BLaER1 (cell line): ENCODE data around the gene MUC6.

ENCODE experiments used
- H3K27ac ChIP-seq: shearing (Covaris generic); formaldehyde crosslinking; 2 replicates; pipeline ENCODE4 v1.8.1; 2022
- H3K27me3 ChIP-seq: shearing (Covaris generic); formaldehyde crosslinking; 2 replicates; pipeline ENCODE4 v1.8.1; 2022
- H3K36me3 ChIP-seq: shearing (Covaris generic); formaldehyde crosslinking; 2 replicates; pipeline ENCODE4 v1.8.1; 2022
- H3K4me1 ChIP-seq: shearing (Covaris generic); formaldehyde crosslinking; 2 replicates; pipeline ENCODE4 v1.8.1; 2022
- H3K4me2 ChIP-seq: shearing (Covaris generic); formaldehyde crosslinking; 2 replicates; pipeline ENCODE4 v1.8.1; 2022
- H3K4me3 ChIP-seq: shearing (Covaris generic); formaldehyde crosslinking; 2 replicates; pipeline ENCODE4 v1.8.1; 2022
- H3K9ac ChIP-seq: shearing (Covaris generic); formaldehyde crosslinking; 2 replicates; pipeline ENCODE4 v1.8.1; 2022
- H3K9me3 ChIP-seq: shearing (Covaris generic); formaldehyde crosslinking; 2 replicates; pipeline ENCODE4 v1.8.1; 2022
- H4K20me1 ChIP-seq: shearing (Covaris generic); formaldehyde crosslinking; 2 replicates; pipeline ENCODE4 v1.8.1; 2022
- Cebpa-rat ChIP-seq: shearing (Covaris generic); IDR thresholded peaks from 2 replicates; pipeline ENCODE4 v1.8.1; 2022

MUC6 gene

GRCh38 chr11:1011320-1011698 lies 25.2 kb downstream of the MUC6 start:
- peak overlapping the region; percentile 80 for H3K9ac ChIP-seq
- peak overlapping the region; percentile 96 for H3K4me2 ChIP-seq
- H3K4me1 ChIP-seq, result peaks cover 100% of the 10 kb centered on the region
- H4K20me1 ChIP-seq, result no peaks in the 10 kb centered on the region
- no peaks in the 10 kb centered on the region for H3K27me3 ChIP-seq
- TF ChIP-seq Cebpa-rat, result no peak
- H3K27ac ChIP-seq, result peak overlapping the region; percentile 95
- H3K36me3 ChIP-seq, result peaks cover 9% of the 10 kb centered on the region
- H3K9me3 ChIP-seq, result no peaks in the 10 kb centered on the region
- H3K4me3 ChIP-seq, result peak overlapping the region; percentile 56

DNA sequence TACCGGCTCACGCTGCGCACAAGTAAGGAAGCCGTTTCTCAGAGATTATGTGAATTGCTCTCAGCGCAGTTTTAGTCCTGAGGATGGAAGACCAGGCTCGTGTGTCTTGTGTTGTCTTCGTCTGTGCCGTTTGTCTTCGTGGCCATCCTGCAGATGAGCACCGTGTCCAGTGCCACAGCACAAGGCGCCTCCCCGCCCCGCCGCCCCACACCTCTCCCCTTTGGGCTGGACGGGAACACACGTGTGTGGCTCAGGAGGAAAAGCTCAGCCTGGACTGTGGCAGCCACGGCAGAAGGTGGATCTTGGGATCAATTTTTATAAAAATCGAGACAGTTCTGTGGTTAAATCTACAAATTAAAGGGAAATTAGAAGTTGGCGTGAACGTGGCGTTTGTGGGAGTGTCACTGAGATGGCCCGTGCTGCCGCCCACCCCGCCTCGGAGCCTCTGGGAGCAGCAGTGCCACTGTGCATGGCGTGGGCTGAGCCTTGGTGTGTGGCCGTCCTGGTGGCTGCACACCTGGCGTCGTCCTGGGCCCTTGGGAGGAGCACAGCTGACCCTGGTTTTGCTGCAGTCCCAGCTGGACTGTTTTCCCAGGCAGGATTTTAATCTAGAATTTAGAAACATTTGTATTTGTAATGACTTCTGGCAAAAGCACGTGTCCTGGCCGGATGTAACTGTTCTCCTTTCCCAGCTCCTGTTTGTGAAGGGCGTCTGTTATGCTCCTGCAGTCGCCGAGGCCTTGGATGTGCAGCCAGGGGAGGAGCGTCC lies 25.8 kb downstream of the MUC6 start:
- no peak for TF ChIP-seq Cebpa-rat
- H3K27me3 ChIP-seq, result no peaks in the 10 kb centered on the region
- H3K4me1 ChIP-seq, result peaks cover 100% of the 10 kb centered on the region
- H3K9ac ChIP-seq, result peak overlapping the region; percentile 80
- peak overlapping the region; percentile 96 for H3K4me2 ChIP-seq
- H3K9me3 ChIP-seq, result no peaks in the 10 kb centered on the region
- peak overlapping the region; percentile 95 for H3K27ac ChIP-seq
- peaks cover 9% of the 10 kb centered on the region; the same call in 1 of the 2 replicates for H3K36me3 ChIP-seq
- no peaks in the 10 kb centered on the region for H4K20me1 ChIP-seq
- peak overlapping the region; percentile 56 for H3K4me3 ChIP-seq

DNA sequence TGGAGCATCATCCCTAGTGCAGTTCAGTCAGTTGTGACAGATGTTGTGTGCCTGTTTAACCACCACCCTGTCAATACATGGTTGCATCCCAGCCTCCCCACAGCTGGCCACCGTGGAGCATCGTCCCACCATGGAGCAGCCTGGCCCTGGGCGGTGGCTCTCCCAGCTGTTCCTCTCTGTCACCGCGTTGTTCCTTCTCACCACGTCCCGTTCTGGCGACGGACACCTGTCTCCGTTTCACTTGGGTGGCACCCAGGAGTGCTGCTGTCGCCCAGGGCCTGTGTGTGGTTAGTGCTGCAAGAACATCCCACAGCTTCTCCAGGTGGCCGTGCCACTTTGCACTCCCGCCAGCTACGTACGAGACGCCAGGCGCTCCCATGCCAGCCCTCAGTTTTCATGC lies 26.5 kb downstream of the MUC6 start:
- H3K36me3 ChIP-seq, result peaks cover 12% of the 10 kb centered on the region; the same call in 1 of the 2 replicates

DNA sequence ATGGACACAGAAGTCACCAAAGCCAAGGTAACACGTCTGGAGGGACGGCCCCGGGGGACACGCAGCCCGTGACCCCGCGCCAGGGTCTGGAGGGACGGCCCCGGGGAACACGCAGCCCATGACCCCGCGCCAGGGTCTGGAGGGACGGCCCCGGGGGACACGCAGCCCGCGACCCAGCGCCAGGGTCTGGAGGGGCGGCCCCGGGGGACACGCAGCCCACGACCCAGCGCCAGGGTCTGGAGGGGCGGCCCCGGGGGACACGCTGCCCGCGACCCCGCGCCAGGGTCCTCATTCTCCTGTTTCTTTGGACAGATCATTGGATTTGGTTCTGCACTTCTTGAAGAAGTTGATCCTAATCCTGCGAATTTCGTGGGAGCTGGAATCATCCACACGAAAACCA lies 27.1 kb downstream of the MUC6 start:
- Histone ChIP-seq H3K4me2 (peak overlapping the region; percentile 96), H4K20me1 (no peaks in the 10 kb centered on the region), H3K9me3 (no peaks in the 10 kb centered on the region), H3K9ac (peak overlapping the region; percentile 82), H3K27ac (peak overlapping the region; percentile 95), H3K4me3 (peak overlapping the region; percentile 53), H3K36me3 (peaks cover 18% of the 10 kb centered on the region), H3K27me3 (no peaks in the 10 kb centered on the region), H3K4me1 (peaks cover 100% of the 10 kb centered on the region)
- no peak for TF ChIP-seq Cebpa-rat

More for the DNA sequence above, 26.5 kb downstream of the MUC6 start:
- Histone ChIP-seq H3K4me1 (peaks cover 100% of the 10 kb centered on the region), H3K27me3 (no peaks in the 10 kb centered on the region), H3K4me2 (peak overlapping the region; percentile 96), H3K9me3 (no peaks in the 10 kb centered on the region), H3K27ac (peak overlapping the region; percentile 95), H3K4me3 (peak overlapping the region; percentile 56; the same call in 1 of the 2 replicates), H4K20me1 (no peaks in the 10 kb centered on the region), H3K9ac (peak overlapping the region; percentile 80)
- TF ChIP-seq Cebpa-rat, result peak; percentile 32; the same call in 1 of the 2 replicates

- no peak for TF ChIP-seq Cebpa-rat
- Histone ChIP-seq H3K4me3 (peak overlapping the region; percentile 53), H3K4me2 (peak overlapping the region; percentile 96), H3K9ac (peak overlapping the region; percentile 82), H3K27ac (peak overlapping the region; percentile 95), H3K9me3 (no peaks in the 10 kb centered on the region), H4K20me1 (no peaks in the 10 kb centered on the region), H3K36me3 (peaks cover 24% of the 10 kb centered on the region), H3K27me3 (no peaks in the 10 kb centered on the region), H3K4me1 (peaks cover 100% of the 10 kb centered on the region)
Measured at GRCh38 chr11:1008803-1009145, 27.7 kb downstream of the MUC6 start.

GRCh38 chr11:1008001-1008802 lies 28.3 kb downstream of the MUC6 start:
- Histone ChIP-seq H4K20me1 (no peaks in the 10 kb centered on the region), H3K9me3 (no peaks in the 10 kb centered on the region), H3K4me3 (peak overlapping the region; percentile 53), H3K27ac (peak overlapping the region; percentile 95), H3K4me2 (peak overlapping the region; percentile 96), H3K27me3 (no peaks in the 10 kb centered on the region), H3K4me1 (peaks cover 100% of the 10 kb centered on the region), H3K9ac (peak overlapping the region; percentile 82), H3K36me3 (peaks cover 30% of the 10 kb centered on the region)
- TF ChIP-seq Cebpa-rat, result no peak

GRCh38 chr11:1007279-1007678 lies 29.2 kb downstream of the MUC6 start:
- peaks cover 38% of the 10 kb centered on the region for H3K36me3 ChIP-seq
- H3K27me3 ChIP-seq, result no peaks in the 10 kb centered on the region
- no peak for TF ChIP-seq Cebpa-rat
- peak overlapping the region; percentile 60 for H3K9ac ChIP-seq
- H3K27ac ChIP-seq, result peak overlapping the region; percentile 95
- H3K4me3 ChIP-seq, result no peak overlapping the region
- peaks cover 100% of the 10 kb centered on the region for H3K4me1 ChIP-seq
- no peaks in the 10 kb centered on the region for H4K20me1 ChIP-seq
- H3K4me2 ChIP-seq, result peak overlapping the region; percentile 96
- no peaks in the 10 kb centered on the region for H3K9me3 ChIP-seq

DNA sequence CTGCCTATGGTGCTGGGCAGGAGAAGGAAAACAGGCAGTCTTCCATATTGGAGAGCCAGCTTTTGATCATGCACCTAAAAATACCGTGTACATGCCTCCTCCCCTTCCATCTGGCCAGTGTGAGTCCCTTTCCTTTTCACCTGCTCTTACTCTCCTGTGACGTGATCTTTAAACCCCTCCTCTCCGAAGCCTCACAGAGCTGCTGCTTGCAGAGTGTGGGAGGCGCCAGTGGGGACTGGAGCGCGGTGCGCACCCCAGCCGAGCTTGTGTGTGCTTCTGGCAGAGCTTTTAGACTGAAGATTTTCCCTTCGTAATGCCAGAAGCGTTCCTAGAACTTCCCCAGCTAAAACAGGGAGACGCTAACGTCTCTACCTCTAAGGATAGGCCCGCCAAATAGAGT lies 29.8 kb downstream of the MUC6 start:
- peak overlapping the region; percentile 95 for H3K27ac ChIP-seq
- no peak for TF ChIP-seq Cebpa-rat
- peak overlapping the region; percentile 96 for H3K4me2 ChIP-seq
- H3K9me3 ChIP-seq, result no peaks in the 10 kb centered on the region
- H3K36me3 ChIP-seq, result peaks cover 43% of the 10 kb centered on the region
- no peaks in the 10 kb centered on the region for H3K27me3 ChIP-seq
- H4K20me1 ChIP-seq, result no peaks in the 10 kb centered on the region
- peak overlapping the region; percentile 60 for H3K9ac ChIP-seq
- no peak overlapping the region for H3K4me3 ChIP-seq
- H3K4me1 ChIP-seq, result peaks cover 100% of the 10 kb centered on the region

DNA sequence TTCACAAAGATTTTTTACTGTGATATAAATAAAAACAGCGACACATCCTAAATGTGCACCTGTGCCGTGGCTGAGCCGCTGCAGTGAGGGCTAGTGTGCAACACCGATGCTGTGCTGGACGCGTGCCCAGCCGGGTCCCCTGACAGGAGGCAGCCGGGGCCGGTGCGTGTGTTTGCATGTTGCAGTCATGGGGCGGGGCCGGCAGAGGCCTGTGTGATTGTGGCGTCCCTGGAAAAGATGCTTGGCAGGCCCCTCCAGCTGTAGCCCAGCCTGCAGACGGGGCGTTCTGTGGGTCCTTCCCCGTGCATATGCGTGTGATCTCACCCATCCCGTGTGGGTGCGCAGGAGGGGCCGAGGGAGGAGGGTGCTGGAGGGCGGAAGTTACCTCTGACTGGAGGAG lies 30.6 kb downstream of the MUC6 start:
- H3K4me2 ChIP-seq, result peak overlapping the region; percentile 96
- peaks cover 100% of the 10 kb centered on the region for H3K4me1 ChIP-seq
- TF ChIP-seq Cebpa-rat, result no peak
- H3K9ac ChIP-seq, result peak overlapping the region; percentile 60; the same call in 1 of the 2 replicates
- H3K4me3 ChIP-seq, result 0 out of 2 replicates have a peak overlapping the region, but pooled peaks have one; percentile 15
- H3K9me3 ChIP-seq, result no peaks in the 10 kb centered on the region
- H4K20me1 ChIP-seq, result no peaks in the 10 kb centered on the region
- H3K27me3 ChIP-seq, result no peaks in the 10 kb centered on the region
- peaks cover 44% of the 10 kb centered on the region for H3K36me3 ChIP-seq
- peak overlapping the region; percentile 95 for H3K27ac ChIP-seq

DNA sequence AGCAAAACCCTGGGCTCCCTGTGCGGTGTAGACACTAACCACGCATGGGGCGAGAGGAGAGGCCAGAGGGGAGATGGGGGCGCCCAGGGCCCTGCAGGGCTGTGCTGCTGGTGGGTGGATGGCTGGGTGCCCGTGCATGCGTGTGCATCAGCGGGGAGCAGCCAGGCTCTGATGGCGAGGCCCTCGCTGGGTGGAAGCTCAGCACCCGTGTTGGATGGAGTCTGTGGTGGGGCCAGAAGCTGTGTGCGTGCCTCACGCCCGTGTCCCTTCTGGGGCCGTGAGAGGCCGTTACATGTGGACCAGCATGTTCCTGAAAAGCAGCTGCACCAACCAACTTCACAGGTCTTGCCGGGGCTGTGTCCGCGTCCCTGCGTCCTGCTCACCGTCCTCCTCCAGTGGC lies 33.4 kb downstream of the MUC6 start:
- TF ChIP-seq Cebpa-rat, result no peak
- Histone ChIP-seq H3K36me3 (peaks cover 55% of the 10 kb centered on the region), H3K4me2 (peak overlapping the region; percentile 96)

More for the DNA sequence above, 33.4 kb downstream of the MUC6 start:
- Histone ChIP-seq H3K4me1 (peaks cover 99% of the 10 kb centered on the region), H3K27ac (peak overlapping the region; percentile 95), H3K9ac (peak overlapping the region; percentile 60), H3K27me3 (no peaks in the 10 kb centered on the region), H4K20me1 (no peaks in the 10 kb centered on the region), H3K4me3 (no peak overlapping the region; the same call in 1 of the 2 replicates), H3K9me3 (no peaks in the 10 kb centered on the region)
